ENCODE results near the gene PIWIL1.

- TF ChIP-seq CTCF (conservative IDR thresholded peaks at IDR 0.05 in 1 of 2, IDR thresholded peaks at IDR 0.05 in 1 of 2; ENCODE audit: low read depth in 1 of 2, low read length in 2 of 2) (no peak), EZH2 (IDR thresholded peaks at IDR 0.05; ENCODE audit: low read length, missing control alignments) (no peak)
Observed at GRCh38 chr12:130366159-130366558, 28.5 kb downstream of the PIWIL1 start.

All from fibroblast of lung (primary cell).